ENCODE measurements around the gene LIFR. TPM values are rescaled to one million over a fixed set of nuclear protein-coding genes. Genes with fewer than 3 reads are reported as not detected.

Gene LIFR
- total RNA-seq, 1 donor from 2014 or later: 110 TPM

DNA sequence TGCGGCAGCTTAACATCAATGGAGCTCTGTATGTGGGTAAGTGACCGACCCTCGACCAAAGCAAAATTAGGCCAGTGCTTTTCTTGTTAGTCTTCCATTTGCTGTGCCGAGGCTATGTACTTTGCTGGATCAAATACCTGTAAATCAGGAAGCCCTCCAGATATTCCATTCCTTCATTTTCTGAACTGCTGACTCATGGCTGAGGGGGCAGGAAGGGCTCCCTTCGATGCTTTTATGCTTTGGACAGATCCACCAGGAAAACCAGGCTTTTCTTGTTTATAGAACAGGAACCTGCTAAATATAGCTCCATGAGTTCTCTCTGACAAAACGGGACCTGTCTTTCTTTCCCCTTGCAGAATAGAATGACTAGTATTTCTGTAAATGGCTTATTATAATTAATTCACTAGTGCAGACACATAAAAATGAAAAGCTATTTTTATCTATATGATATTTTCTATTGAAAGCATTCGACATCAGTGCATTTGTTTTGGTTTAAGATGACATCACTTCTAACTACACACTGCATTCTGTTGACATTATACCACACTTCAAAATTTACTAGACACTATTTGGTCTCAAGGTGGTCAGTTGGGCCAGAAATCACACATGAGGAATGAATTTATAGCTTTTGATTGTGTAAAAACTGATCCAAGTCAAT, 93.3 kb downstream of the LIFR start:
- DNase-seq: no peak
- no peak overlapping the region for H3K27ac ChIP-seq
- H3K9me3 ChIP-seq: no peaks in the 10 kb centered on the region
- intact Hi-C loops (cut with DNase I): no loop called here
- TF ChIP-seq, protein P1, sequence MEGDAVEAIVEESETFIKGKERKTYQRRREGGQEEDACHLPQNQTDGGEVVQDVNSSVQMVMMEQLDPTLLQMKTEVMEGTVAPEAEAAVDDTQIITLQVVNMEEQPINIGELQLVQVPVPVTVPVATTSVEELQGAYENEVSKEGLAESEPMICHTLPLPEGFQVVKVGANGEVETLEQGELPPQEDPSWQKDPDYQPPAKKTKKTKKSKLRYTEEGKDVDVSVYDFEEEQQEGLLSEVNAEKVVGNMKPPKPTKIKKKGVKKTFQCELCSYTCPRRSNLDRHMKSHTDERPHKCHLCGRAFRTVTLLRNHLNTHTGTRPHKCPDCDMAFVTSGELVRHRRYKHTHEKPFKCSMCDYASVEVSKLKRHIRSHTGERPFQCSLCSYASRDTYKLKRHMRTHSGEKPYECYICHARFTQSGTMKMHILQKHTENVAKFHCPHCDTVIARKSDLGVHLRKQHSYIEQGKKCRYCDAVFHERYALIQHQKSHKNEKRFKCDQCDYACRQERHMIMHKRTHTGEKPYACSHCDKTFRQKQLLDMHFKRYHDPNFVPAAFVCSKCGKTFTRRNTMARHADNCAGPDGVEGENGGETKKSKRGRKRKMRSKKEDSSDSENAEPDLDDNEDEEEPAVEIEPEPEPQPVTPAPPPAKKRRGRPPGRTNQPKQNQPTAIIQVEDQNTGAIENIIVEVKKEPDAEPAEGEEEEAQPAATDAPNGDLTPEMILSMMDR (IDR thresholded peaks at IDR 0.05): no peak
- H3K4me3 ChIP-seq: no peak overlapping the region
- ATAC-seq: no peak
- no peaks in the 10 kb centered on the region for H3K36me3 ChIP-seq
- H3K4me1 ChIP-seq: peaks cover 32% of the 10 kb centered on the region
- no peaks in the 10 kb centered on the region for H3K27me3 ChIP-seq (ENCODE audit: low read depth)

DNA sequence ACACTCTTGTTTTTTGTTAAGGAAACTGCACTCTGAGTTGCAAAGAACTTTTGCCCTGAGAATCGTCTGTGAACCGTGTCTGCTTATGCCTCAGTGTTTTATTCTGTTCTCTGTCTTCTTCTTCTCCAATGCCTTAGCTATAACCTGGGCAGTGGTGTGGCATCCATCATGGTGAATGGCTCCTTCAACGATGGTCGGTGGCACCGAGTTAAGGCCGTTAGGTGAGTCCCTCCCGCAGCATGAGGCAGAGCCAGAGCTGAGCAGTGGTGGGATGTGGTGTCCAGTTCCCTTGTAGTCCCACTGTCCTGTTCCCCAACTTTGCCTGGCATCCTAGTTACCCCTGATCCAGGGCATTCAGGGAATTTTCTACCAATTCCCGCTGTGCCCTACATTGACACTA, 98.3 kb downstream of the LIFR start:
- Histone ChIP-seq H3K36me3 (no peaks in the 10 kb centered on the region), H3K4me1 (peaks cover 2% of the 10 kb centered on the region), H3K27me3 (ENCODE audit: low read depth) (peaks cover 6% of the 10 kb centered on the region), H3K27ac (no peak overlapping the region), H3K9me3 (no peaks in the 10 kb centered on the region), H3K4me3 (no peak overlapping the region)
- TF ChIP-seq, protein P1 (IDR thresholded peaks at IDR 0.05): no peak
- intact Hi-C loops (cut with DNase I): no loop called here
- ATAC-seq (no peak), DNase-seq (no peak)

DNA sequence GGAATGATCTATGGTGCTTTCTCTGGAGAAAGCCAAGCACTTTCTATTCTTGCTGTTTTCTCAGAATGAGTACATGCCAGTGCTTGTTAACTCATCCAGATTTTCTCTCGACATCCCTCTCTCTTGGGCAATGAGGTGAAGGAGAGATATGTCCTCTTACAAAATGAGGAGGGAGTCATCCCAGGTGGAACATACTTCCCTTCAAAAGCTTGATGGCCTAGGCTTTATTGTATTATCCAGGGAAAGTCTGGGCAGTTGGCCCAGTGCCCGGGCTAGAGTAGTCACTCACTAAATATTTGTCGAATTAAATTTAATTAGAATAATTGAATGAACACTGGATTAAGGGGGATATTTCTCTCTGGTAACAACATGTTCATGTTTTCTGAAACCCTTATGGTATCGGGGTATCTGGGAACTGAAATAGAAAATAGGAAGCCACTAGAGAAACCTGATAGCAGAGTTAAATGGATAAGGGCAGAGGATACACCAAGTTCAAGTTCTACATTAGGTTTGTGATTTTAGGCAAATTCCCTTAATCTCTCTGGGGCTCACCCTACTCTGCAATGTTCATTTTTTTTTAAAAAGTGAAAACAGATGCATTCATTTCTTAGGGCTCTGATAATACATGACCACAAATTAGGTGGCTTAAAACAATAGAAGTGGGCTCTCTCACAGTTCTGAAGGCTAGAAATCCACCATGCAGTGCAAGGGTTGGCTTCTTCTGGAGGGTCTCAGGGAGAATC, 99.6 kb downstream of the LIFR start:
- TF ChIP-seq, protein P1 (IDR thresholded peaks at IDR 0.05): no peak
- intact Hi-C loops (cut with DNase I): no loop called here
- ATAC-seq (no peak), DNase-seq (no peak)
- H3K4me1 ChIP-seq: no peaks in the 10 kb centered on the region
- H3K9me3 ChIP-seq: no peaks in the 10 kb centered on the region
- H3K4me3 ChIP-seq: no peak overlapping the region
- peaks cover 6% of the 10 kb centered on the region for H3K27me3 ChIP-seq (ENCODE audit: low read depth)
- H3K36me3 ChIP-seq: no peaks in the 10 kb centered on the region
- H3K27ac ChIP-seq: no peak overlapping the region

DNA sequence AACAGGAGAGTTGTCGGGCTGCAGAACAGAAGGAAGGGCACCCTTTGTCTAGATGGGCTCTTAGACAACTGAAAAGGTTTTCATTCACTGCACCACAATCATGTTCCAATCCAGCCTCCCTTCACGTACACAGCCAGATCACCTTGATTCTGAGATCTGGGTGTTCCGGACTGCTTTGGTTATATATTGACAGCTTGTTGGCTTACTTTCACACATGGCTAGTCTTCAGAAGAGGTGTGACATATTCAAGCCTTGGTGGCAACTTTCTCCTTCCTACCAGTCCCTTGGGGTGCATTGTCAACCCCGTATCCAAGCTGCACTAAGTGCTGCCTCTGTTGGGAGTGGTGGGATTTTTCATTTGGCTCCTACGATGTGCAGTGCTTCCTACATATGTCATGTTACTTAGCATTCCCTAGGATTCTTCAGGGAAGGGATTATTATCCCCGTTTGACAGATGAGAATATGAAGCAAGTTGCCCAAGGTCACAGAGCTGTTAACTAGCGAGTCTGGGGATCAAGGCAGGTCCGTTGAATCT, 100.6 kb downstream of the LIFR start:
- no peaks in the 10 kb centered on the region for H3K9me3 ChIP-seq
- H3K36me3 ChIP-seq: no peaks in the 10 kb centered on the region
- no peak overlapping the region for H3K27ac ChIP-seq
- ATAC-seq (no peak), DNase-seq (no peak)
- H3K4me3 ChIP-seq: no peak overlapping the region
- intact Hi-C loops (cut with DNase I): no loop called here
- TF ChIP-seq, protein P1 (IDR thresholded peaks at IDR 0.05): no peak
- peaks cover 15% of the 10 kb centered on the region for H3K27me3 ChIP-seq (ENCODE audit: low read depth)
- no peaks in the 10 kb centered on the region for H3K4me1 ChIP-seq

GRCh38 chr5:38453921-38454320, 102.5 kb downstream of the LIFR start:
- intact Hi-C loops (cut with DNase I): no loop called here
- Histone ChIP-seq H3K9me3 (no peaks in the 10 kb centered on the region), H3K4me3 (no peak overlapping the region), H3K27me3 (ENCODE audit: low read depth) (peaks cover 23% of the 10 kb centered on the region), H3K27ac (no peak overlapping the region), H3K36me3 (no peaks in the 10 kb centered on the region), H3K4me1 (peaks cover under 1% of the 10 kb centered on the region)
- ATAC-seq (no peak), DNase-seq (no peak)
- TF ChIP-seq, protein P1 (IDR thresholded peaks at IDR 0.05): no peak
